ENCODE data around the gene HSDL2.

Gene HSDL2

GRCh38 chr9:112496074-112496722 lies 116.3 kb downstream of the HSDL2 start:
- Histone ChIP-seq H3K4me1 (peaks cover 5% of the 10 kb centered on the region), H3K36me3 (peaks cover 11% of the 10 kb centered on the region; the same call in 1 of the 2 replicates), H3K27me3 (no peaks in the 10 kb centered on the region), H3K4me3 (ENCODE audit: low read depth, low read length) (no peak overlapping the region), H3K9me3 (peaks cover 7% of the 10 kb centered on the region)
- no peak for DNase-seq
- TF ChIP-seq CTCF (IDR thresholded peaks at IDR 0.05; ENCODE audit: low read depth, low read length): no peak

GRCh38 chr9:112500842-112501241 lies 120.9 kb downstream of the HSDL2 start:
- no peak for DNase-seq
- peaks cover 1% of the 10 kb centered on the region for H3K4me1 ChIP-seq
- no peak for TF ChIP-seq CTCF (IDR thresholded peaks at IDR 0.05; ENCODE audit: low read depth, low read length)
- H3K36me3 ChIP-seq: no peaks in the 10 kb centered on the region
- H3K27me3 ChIP-seq: no peaks in the 10 kb centered on the region
- no peak overlapping the region for H3K4me3 ChIP-seq (ENCODE audit: low read depth, low read length)
- no peaks in the 10 kb centered on the region for H3K9me3 ChIP-seq

GRCh38 chr9:112501287-112501686 lies 121.4 kb downstream of the HSDL2 start:
- H3K4me1 ChIP-seq: no peaks in the 10 kb centered on the region; the same call in 1 of the 2 replicates
- no peaks in the 10 kb centered on the region for H3K9me3 ChIP-seq
- no peaks in the 10 kb centered on the region for H3K27me3 ChIP-seq
- no peak for DNase-seq
- no peak for TF ChIP-seq CTCF (IDR thresholded peaks at IDR 0.05; ENCODE audit: low read depth, low read length)
- H3K4me3 ChIP-seq (ENCODE audit: low read depth, low read length): no peak overlapping the region
- H3K36me3 ChIP-seq: no peaks in the 10 kb centered on the region

GRCh38 chr9:112502175-112502946 lies 122.5 kb downstream of the HSDL2 start:
- Histone ChIP-seq H3K36me3 (no peaks in the 10 kb centered on the region), H3K27me3 (no peaks in the 10 kb centered on the region), H3K4me3 (ENCODE audit: low read depth, low read length) (no peak overlapping the region), H3K4me1 (no peaks in the 10 kb centered on the region), H3K9me3 (no peaks in the 10 kb centered on the region)
- TF ChIP-seq CTCF (IDR thresholded peaks at IDR 0.05; ENCODE audit: low read depth, low read length): no peak
- no peak for DNase-seq

- Histone ChIP-seq H3K9me3 (no peaks in the 10 kb centered on the region), H3K4me3 (ENCODE audit: low read depth, low read length) (no peak overlapping the region), H3K36me3 (no peaks in the 10 kb centered on the region), H3K27me3 (no peaks in the 10 kb centered on the region), H3K4me1 (no peaks in the 10 kb centered on the region)
- TF ChIP-seq CTCF (IDR thresholded peaks at IDR 0.05; ENCODE audit: low read depth, low read length): no peak
- DNase-seq: no peak
These were observed 123.3 kb downstream of the HSDL2 start for GRCh38 chr9:112503170-112503569.

- Histone ChIP-seq H3K4me3 (ENCODE audit: low read depth, low read length) (no peak overlapping the region), H3K36me3 (no peaks in the 10 kb centered on the region), H3K4me1 (no peaks in the 10 kb centered on the region), H3K27me3 (no peaks in the 10 kb centered on the region), H3K9me3 (no peaks in the 10 kb centered on the region)
- no peak for TF ChIP-seq CTCF (IDR thresholded peaks at IDR 0.05; ENCODE audit: low read depth, low read length)
- no peak for DNase-seq
These were observed 125.2 kb downstream of the HSDL2 start for GRCh38 chr9:112505086-112505485.

Data from BE2C (cell line).